Measurements from ENCODE around the gene TMEM229B.
A peak's percentile ranks its signal among the peaks of the same experiment; 100 is the strongest.

Gene TMEM229B

GRCh38 chr14:67487332-67487731 lies 1.2 kb downstream of the TMEM229B start:
- DNase-seq (ENCODE audit: low read depth, low spot score) = no peak

DNA sequence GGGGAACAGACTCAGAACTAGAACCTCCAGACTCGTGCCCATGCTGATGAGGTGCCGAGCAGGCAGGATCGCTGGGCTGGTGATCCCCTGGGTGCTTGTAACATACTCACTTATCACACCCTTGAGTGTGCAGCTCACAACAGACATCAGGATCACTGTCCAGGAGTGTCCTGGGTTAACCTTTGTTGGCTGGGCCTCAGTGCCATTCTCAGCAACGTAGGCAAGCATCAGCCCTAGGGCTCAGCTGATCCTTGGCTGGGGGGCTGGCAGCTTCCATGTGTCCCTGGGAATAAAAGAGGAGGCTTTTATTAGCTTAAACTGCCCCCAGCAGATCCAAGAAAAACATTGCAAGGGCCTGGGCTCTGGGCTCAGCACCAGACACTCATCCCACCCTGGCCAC lies 1.6 kb downstream of the TMEM229B start:
- no peak for DNase-seq (ENCODE audit: low read depth, low spot score)

GRCh38 chr14:67485501-67486095 lies 2.9 kb downstream of the TMEM229B start:
- DNase-seq (ENCODE audit: low read depth, low spot score) = no peak

DNA sequence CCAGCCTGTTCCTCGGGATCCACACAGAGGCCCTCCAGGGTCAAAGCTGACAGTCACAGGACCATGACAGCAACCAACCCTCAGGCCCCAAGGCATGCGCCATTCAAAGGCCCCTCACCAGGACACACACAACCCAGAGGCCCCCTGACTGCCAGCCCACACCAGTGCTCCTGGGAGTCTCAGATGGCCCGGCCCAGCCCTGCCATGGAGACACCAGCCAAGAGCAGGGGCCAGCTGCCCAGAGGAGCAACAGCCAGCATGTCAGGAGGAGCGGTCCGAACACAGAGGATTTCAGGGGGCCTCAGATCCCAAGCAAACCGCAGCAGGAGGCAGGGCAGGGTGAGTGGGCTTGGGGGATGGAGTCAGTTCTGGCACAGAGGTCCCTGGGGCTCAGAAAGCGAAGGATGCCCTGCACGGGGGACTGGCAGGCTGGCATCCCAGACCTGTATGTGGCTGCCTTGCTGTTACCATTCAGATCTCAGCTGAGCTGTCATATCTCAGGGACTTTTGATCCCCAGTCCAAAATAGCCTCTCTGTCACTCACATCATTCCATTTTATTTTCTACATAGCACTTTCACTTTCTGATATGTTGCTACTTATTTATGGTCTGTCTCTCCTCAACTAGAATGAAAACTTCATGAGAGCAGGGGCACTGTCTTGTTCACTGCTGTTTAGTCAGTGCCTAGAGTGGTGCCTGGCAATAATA lies 4.8 kb downstream of the TMEM229B start:
- no peak for DNase-seq (ENCODE audit: low read depth, low spot score)

DNA sequence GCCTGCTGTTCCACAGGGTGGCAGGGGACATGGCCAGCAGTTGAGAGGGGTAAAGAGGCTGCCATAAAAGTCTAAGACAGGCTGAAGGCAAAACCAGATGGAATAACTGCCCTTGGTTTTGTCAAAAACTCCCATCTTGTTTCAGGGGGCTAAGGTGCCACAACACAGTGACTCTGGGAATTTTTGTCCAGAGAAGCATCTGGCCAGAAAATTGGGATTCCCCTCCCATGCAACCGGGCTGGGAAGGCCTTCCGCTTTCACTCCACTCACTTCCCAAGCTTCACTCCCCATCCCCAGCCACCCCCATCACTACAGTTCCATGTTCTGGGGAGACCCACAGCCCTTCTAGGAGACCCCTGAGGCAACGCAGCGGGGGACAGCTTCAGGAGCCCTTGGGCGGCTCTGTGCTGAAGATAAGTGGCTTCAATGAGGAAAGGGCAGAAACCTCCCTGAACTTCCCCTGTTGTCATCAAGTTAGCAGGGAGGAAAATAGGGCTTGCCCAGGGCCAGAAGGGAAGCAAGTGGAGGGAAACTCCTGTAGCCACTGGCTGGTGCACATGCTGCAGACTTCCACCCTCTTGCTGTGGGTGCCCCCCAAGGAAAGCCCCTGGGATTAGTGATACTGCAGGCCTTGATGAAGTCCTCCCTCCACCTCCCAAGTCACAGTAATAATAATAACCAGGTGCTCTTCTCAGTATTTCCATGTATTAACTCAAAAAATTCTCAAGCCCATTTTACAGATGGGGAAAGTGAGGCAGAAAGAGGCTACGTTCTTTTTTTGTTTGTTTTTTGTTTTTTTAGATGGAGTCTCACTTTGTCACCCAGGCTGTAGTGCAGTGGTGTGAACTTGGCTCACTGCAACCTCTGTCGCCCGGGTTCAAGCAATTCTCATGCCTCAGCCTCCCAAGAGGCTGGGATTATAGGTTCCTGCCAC lies 6.0 kb downstream of the TMEM229B start:
- DNase-seq (ENCODE audit: low read depth, low spot score) = no peak

- no peak for DNase-seq (ENCODE audit: low read depth, low spot score)
These were observed 8.5 kb downstream of the TMEM229B start for GRCh38 chr14:67480011-67480410.

DNA sequence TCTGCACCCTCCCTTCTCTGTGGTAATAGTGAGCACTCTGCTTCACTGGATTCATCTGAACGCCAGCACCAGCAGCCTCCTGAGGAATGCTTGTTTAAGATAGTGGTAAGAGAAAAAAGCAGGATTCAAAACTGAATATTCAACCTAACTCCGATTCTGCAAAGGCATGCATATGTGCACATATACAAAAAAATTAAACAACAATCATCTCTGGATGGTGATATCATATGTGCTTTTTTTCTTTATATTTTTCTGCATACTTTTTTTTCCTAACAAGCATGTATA lies 9.8 kb downstream of the TMEM229B start:
- no peak for DNase-seq (ENCODE audit: low read depth, low spot score)

DNA sequence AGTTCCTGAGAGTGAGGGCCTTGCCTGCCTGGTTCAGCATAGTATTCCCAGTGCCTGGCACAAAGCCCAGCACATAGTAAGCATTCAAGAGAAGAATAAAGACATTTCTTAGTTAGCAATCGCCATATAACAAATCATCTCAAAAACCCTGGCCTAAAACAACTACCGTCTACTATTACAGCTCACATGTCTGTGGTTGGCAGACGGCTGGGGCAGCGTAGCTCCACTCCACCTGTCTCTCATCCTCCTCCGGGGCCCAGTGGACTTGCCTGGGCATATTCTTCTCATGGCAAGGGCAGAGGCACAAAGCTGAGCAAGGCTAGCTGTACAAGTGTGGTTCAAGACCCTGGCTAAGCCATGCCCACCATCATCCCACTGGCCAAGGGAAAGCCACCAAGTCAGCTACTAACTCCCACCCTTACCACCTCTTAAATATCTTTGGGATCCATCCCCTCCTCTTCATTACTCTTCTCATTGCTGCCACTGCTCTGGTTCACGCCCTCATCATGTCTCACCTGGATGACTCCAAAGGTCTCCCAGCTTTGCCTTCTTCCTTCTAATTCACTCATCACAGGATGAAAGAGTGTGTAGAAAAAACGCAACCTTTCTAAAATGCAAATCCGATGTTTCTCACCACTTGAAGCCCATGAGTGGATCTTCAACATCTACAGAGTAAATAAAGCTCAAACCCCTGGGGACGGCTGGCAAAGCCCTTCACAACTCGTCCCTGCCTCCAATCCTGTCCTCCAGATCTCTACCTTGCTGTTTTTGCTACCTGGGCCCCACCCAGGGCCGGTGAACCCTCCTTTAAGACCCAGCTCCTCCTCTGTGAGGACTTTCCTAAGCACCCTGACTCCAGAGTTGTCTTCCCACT lies 10.4 kb downstream of the TMEM229B start:
- peak; percentile 24 for DNase-seq (ENCODE audit: low read depth, low spot score)

- DNase-seq (ENCODE audit: low read depth, low spot score) = no peak
These were observed 14.2 kb downstream of the TMEM229B start for GRCh38 chr14:67474366-67474765.

GRCh38 chr14:67473290-67474082 lies 15.0 kb downstream of the TMEM229B start:
- DNase-seq (ENCODE audit: low read depth, low spot score) = no peak

GRCh38 chr14:67472726-67473125 lies 15.8 kb downstream of the TMEM229B start:
- DNase-seq (ENCODE audit: low read depth, low spot score) = no peak

DNA sequence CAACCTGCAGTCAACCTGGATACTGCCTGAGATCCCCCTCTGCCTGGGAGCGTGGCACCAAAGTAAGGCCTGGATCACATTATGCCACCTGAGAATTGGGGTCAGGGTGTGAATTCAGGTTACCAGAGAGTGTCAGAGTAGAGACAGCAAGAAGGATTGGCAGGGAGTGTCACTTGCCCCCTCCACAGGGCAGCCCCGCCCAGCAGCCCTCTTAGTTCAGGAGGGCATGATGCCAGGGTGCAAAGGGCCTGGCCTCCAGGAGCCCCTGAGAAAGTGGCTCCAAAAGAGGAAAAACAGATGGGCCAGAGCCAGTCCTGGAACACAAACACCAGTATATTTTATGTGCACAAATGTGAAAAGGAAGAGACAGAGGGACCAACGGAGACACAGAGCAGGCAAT lies 18.6 kb downstream of the TMEM229B start:
- DNase-seq (ENCODE audit: low read depth, low spot score) = no peak

GRCh38 chr14:67468378-67468730 lies 20.2 kb downstream of the TMEM229B start:
- no peak for DNase-seq (ENCODE audit: low read depth, low spot score)

DNA sequence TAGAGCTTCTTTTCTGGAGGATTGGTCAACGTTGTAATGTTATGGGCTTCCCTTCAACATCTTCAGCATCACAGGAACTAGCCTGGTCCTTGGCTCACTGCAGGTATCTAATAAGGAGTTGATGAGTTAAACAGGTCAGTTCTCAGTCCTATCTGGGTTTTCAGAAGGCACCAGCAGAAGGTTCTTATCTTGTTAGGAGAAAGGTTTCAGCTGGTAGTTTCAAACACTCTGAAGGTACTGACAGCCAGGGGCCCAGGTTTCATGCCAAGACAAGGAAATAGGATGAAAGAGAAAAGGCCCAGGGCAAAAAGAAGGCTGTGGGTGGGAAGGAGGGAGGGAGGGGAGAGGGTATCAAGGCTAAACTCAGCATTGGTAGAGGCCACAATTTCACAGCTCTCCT lies 21.4 kb downstream of the TMEM229B start:
- DNase-seq (ENCODE audit: low read depth, low spot score) = no peak

DNA sequence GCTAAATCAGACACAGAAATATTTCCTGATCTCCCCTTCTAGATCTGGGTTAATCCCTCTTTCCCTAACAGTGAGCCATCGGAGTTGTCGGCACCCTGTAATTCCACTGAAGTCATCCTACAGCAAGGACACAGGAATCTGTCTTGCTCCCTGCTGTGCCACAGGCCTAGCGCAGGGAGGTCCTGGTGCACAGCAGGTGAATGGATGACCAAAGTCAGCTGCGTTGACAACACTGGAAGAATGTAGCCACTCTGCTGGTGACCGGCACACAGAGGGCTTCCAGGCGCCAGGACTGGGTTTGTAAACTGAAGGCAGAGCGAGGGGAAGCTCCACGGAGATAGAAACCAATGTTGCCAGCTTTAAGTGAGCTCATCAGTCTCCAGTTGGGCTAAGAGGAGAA lies 23.6 kb downstream of the TMEM229B start:
- DNase-seq (ENCODE audit: low read depth, low spot score) = no peak

- no peak for DNase-seq (ENCODE audit: low read depth, low spot score)
These were observed 24.1 kb downstream of the TMEM229B start for GRCh38 chr14:67464377-67464776.

GRCh38 chr14:67463900-67464299 lies 24.6 kb downstream of the TMEM229B start:
- no peak for DNase-seq (ENCODE audit: low read depth, low spot score)

- DNase-seq (ENCODE audit: low read depth, low spot score) = no peak
These were observed 26.5 kb downstream of the TMEM229B start for GRCh38 chr14:67461996-67462395.

DNA sequence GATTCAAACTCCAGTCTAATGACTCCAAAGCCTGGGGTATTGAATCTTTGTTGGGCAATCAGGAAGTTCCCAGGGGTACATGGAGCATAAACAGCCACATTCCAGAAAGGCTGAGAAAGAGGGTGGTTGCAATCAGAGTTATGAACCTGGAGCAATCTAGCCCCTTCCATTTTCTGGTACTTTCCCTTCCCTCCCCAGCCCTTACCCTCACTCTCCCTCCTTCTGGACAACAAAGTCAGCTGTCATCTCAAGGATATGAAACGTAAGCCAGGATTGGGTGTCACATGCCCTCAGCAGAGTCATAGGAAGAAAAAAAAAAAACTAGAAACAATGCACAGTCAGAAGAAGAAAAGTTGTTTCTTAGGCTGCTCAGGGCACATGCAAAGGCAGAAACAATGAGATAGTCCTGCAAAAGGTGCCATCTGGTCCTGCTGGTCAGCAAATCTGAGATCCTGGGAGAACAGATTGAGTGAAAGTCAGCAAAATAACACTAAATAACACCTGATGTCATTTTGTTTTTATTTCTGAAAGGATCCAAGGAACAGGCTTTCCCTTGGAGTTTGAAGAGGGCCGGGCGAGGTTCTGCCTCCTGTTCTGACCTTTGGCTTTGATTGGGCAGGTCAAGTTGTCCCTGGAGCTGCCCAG lies 27.1 kb downstream of the TMEM229B start:
- peak; percentile 20 for DNase-seq (ENCODE audit: low read depth, low spot score)

DNA sequence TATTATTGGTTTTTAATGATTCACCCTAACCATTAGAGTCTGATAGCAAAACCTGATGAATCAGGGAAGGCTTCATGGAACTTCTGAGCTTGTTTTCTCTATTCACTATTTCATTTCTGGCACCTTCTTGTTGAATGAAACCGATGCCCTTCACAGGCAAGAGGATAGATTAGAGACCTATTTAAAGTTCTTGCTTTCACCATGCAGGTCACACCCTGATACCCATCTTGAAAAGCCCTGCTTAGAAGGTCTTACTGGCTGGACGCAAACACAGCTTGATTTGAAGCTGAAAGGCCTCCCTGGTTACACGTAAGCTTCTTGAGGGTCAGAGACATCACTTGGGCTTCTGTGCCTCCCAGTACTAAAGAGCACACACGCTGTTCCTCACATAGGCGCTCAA lies 29.2 kb downstream of the TMEM229B start:
- DNase-seq (ENCODE audit: low read depth, low spot score) = no peak

DNA sequence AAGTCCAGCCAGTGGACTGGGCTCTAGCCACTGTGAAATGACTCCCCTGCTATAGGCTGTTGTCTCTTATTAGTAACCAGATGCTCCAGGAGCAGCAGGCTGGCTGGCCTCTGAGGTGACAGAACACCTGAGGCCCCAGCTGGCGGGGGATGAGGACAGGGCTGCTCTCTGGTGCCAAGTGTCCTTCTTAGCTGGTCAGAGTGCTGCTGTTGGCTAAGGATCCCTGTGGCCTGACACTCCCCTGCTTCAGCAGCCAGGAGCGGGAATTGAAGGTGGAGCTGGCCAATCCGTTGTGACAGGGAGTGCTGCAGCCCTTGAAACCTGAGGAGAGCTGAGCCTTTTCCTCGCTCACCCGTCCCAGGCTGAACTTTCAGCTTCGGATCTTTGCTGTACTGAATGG lies 30.7 kb downstream of the TMEM229B start:
- peak; percentile 41 for DNase-seq (ENCODE audit: low read depth, low spot score)
